Brain pericyte (primary cell): Measurements from ENCODE around the gene CACNG5.

Source experiments
- DNase-seq: peaks from one replicate; pipeline ENCODE4 v3.0.0-alpha.2; 2012; ENCODE audit warnings: low read depth, low spot score

The CACNG5 gene

GRCh38 chr17:66822009-66822408 is 12.9 kb upstream of the CACNG5 start:
- no peak for DNase-seq

DNA sequence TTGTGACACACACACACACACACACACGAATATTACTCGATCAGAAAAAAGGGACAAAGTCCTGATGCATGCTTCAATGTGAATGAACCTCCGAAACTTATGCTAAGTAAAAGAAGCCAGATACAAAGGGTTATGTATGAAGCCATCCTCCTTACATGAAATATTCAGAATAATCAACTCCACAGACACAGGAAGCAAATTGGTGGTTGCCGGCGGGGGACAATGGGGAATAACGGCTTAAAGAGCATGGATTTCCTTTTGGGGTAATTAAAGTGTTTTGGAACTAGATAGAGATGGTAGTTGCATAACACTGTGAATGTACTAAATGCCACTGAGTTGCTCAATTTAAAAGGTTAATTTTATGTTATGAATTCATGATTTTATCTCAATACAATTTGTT is 8.1 kb upstream of the CACNG5 start:
- DNase-seq, result no peak

- DNase-seq, result peak; percentile 15
Observed at GRCh38 chr17:66829386-66829864, 5.5 kb upstream of the CACNG5 start.

DNA sequence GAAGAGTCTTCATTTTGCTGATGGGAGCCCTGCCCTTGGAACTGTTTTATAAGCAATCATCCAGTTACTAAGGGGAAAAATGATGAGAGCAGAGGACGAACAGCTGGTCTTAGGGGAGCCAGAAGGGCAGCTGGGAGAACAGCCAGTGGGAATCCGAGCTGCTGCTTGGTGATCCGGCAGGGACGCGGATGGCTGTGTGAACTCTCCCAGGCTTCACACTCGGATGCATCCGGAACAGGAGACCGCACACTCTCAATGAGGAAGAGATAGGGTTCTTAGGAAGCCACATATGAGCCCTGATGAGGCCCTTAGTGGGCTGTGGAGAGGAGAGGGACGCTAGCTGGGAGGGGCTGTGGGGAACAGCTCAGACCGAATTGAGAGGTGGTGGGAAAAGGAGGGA is 5.0 kb upstream of the CACNG5 start:
- DNase-seq, result no peak

DNA sequence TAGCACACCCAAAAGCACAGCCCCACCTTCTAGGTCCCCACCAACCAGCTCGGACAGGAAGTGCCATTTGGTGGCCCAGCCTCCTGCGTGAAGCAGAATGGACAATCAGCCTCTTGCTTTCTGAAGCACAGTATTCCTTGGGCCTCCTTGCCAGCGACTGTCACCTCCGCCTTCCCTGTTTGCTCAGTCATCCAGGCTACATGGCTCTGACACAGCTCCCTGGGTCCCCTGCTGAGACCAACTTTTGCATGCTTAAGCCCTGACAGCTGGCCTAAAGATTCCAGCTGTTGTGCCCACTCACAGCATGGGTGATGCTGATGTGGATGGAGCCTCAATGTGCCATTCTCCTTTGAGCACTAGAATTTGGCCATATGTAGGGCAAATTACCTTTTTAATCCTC is 4.5 kb upstream of the CACNG5 start:
- no peak for DNase-seq

- no peak for DNase-seq
Observed at GRCh38 chr17:66831383-66832210, 3.3 kb upstream of the CACNG5 start.

- DNase-seq, result no peak
Observed at GRCh38 chr17:66833201-66833600, 1.7 kb upstream of the CACNG5 start.

- DNase-seq, result no peak
Observed at GRCh38 chr17:66834426-66834918, 445 bp upstream of the CACNG5 start.

DNA sequence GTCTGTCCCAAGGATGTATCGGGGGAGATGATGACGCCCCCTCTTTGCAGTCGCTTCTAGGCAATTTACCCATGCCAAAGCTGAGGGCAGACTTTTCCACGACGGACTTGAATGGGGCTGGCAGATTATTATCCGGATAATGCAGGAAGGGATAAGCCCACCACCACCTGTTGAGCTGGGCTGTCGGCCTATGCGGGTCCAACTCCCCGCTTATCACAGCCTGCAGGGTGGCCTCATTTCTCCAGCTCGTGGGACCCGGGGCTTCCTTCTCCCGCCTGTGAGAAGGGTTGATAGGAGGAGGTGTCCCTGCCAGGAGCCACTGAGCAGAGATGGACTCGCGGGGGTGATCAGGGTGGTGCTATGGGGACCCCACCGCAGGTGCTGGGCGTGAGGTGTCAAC is 559 bp downstream of the CACNG5 start:
- DNase-seq, result no peak

- no peak for DNase-seq
Observed at GRCh38 chr17:66836063-66837005, 1.4 kb downstream of the CACNG5 start.

DNA sequence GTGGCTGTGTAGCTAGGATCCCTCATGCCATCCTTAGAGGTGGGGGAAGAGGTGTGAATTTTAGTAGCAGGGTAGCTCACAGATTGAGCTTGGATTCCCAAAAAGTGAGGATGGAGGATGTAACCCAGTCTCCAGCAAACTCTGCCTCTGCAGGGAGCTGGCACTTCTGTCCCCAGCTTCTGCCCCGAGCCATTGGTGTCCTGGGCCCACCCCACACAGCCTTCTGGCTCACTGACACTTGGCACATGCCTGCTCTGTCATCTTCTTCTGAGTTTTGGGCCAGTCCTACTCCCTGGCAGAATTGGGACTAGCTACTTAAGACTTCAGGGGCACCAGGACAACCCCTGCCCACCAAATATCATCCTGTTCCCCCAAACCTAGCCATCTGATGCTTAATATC is 2.3 kb downstream of the CACNG5 start:
- DNase-seq, result no peak

DNA sequence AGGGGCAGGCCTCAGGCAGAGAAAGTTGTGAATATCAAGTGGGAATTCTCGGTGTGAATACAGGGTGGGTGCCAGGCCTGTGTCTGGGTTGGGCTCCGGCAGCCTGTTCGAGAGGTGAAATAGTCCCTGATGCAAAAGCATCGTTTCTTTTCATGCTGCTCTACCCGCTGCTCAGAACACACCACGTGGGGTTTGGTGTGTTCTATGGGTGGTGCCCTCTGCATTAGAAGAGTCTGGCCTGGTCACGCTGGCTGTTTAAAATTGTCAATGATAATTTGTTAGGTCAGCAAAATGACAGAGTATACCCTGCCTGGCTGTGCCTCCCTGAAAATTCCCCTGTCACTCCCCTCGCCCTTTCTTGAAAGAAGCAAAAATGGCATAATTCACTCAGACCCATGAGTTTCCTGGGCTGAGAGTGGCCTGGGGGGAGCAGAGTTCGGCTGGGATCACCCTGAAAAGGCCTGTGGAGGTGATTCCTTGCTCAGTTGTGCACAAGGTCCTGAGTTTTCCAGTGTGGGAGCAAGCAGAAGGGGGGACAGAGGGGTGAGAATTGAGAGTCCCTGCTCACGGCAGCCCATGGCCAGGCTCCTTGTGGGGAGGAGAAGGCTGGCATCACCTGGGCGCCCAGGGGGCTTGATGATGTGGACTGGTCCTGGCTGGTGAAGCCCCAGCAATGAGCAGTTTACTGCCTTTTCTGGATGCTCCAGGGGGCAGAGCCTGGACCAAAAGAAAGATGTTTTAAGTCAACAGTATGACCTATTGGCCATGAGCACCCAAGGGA is 3.2 kb downstream of the CACNG5 start:
- no peak for DNase-seq

GRCh38 chr17:66839616-66840015 is 4.7 kb downstream of the CACNG5 start:
- no peak for DNase-seq

DNA sequence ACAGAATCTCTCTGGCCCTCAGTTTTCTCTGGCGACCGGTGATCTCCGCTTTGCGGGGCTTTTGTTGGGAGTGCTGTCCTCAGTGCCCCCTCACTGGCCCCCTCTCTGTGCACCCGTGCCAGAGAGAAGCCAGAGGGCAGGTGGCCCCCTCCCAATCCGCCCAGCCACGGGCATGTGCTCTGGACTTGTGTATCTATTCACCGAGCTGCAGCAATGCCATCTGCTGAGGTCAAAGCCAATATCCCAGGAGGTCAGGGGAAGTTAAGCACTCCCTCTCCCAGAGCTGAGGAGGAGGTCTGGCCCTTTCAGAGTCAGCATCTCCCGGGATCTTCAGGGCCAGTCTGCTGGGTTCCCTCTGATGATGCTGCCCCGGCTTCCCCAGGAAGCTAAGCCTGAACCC is 5.1 kb downstream of the CACNG5 start:
- no peak for DNase-seq

DNA sequence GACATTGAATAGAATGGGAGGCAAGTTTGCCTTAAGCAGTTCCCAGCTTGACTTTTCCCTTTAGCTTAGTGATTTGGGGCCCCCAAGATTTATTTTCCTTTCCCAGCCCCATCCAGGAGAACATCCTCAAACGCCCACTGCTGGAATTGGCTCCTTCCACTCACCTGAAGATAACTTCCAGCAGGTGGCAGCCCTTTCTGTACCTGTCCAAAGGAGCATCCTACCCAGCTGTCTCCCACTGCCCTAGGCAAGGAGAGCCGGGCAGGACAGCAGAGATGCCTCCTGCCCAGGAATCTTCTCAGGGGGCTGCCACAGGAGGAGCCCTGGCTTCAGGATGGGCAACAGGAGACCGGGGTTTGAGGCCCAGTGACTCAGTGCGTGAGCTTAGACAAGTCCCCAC is 6.4 kb downstream of the CACNG5 start:
- no peak for DNase-seq

GRCh38 chr17:66841744-66842143 is 6.8 kb downstream of the CACNG5 start:
- no peak for DNase-seq

GRCh38 chr17:66842505-66842904 is 7.6 kb downstream of the CACNG5 start:
- no peak for DNase-seq

- no peak for DNase-seq
Observed at GRCh38 chr17:66842959-66843358, 8.0 kb downstream of the CACNG5 start.

DNA sequence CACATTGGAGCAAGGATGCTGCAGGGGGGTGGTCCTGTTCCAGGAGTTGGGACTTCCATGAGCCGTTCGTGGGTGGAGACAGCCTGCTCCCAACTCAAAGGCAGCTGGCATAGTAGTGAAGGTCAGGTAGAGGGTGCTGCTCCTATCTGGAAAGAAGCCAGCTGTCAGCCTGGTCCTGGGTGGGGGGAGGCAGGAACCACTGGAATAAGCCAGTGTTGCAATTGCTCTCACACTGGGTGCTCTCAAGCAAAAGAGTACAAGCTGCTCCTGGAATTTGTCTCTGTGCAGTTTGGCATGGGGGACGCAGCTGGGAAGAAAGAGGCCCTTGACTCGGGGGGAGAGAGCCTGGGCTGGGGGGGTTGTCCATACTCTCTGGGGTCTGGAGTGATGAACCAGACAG is 8.7 kb downstream of the CACNG5 start:
- no peak for DNase-seq

DNA sequence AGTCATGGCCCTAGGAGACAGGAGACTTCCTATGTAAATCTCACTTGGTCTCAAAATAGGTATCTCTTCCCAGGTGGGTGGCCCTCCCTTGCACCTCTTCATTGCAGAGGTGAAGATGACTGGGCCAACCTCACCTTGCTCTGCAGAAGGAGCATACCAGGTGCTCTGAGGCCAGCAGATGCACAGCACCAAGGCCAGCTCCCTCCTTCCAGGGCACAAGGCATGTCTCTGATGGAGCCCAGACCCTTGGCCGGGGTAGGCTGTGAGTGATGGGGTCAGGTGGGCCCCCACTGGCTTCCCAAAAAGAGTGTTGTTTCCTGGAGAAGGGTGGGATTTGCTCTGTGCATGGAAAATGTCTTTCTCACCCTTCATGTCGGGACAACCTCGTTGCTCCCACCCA is 12.8 kb downstream of the CACNG5 start:
- DNase-seq, result no peak

GRCh38 chr17:66848496-66848895 is 13.6 kb downstream of the CACNG5 start:
- no peak for DNase-seq
